Left lobe of liver (tissue), 2 donors: ENCODE results near the gene OSTM1. TPM values are rescaled to one million over a fixed set of nuclear protein-coding genes. Genes with fewer than 3 reads are reported as not detected.
"Not testable (repeated sequence)": the region's sequence is repeated elsewhere in the genome, so short reads cannot be mapped to it uniquely, and the experiment has no call there.

ENCODE experiments used
- ATAC-seq: fragments of 200-7000 bp; cut with Tn5 transposase; one replicate; pipeline ENCODE4 v1.9.1; 2020; ENCODE audit warnings: mild to moderate bottlenecking, moderate library complexity
- DNase-seq: peaks from one replicate; pipeline ENCODE4 v3.0.0-alpha.2; 2020; ENCODE audit warnings: low spot score
- total RNA-seq: library from RNA; stranded (reverse); gene quantifications from one replicate; pipeline ENCODE4 v1.2.1, GENCODE V29; 2021
- donor health status: DM: no; HTN: no; CAD: no; lungs with moderate emphysema.
- donor health status: DM: no; HTN: yes; CAD: no.

Gene OSTM1
- total RNA-seq, 1 donor from 2014 or later: 18.9 TPM

GRCh38 chr6:108027056-108027455, 47.5 kb downstream of the OSTM1 start:
- DNase-seq: no peak
- no peak for ATAC-seq

- no peak for ATAC-seq
- DNase-seq: no peak
Observed at GRCh38 chr6:108024427-108025073, 50.0 kb downstream of the OSTM1 start.

- DNase-seq (no peak), ATAC-seq (no peak)
Observed at GRCh38 chr6:108020472-108021116, 53.9 kb downstream of the OSTM1 start.

- not testable (repeated sequence) for ATAC-seq, DNase-seq
Observed at GRCh38 chr6:108016283-108016682, 58.3 kb downstream of the OSTM1 start.

GRCh38 chr6:108013787-108014439, 60.6 kb downstream of the OSTM1 start:
- DNase-seq (no peak), ATAC-seq (no peak)

- DNase-seq (no peak), ATAC-seq (no peak)
Observed at GRCh38 chr6:108009894-108010293, 64.6 kb downstream of the OSTM1 start.

- not testable (repeated sequence) for ATAC-seq, DNase-seq
Observed at GRCh38 chr6:108009258-108009657, 65.3 kb downstream of the OSTM1 start.

- ATAC-seq (no peak), DNase-seq (no peak)
Observed at GRCh38 chr6:108008363-108008762, 66.2 kb downstream of the OSTM1 start.

- DNase-seq: no peak
Observed at GRCh38 chr6:108005961-108006360, 68.6 kb downstream of the OSTM1 start.

GRCh38 chr6:108004861-108005260, 69.7 kb downstream of the OSTM1 start:
- DNase-seq (no peak), ATAC-seq (no peak)

More at GRCh38 chr6:108005961-108006360, 68.6 kb downstream of the OSTM1 start:
- ATAC-seq: no peak

GRCh38 chr6:108002365-108003221, 71.9 kb downstream of the OSTM1 start:
- ATAC-seq: peak; percentile 57
- DNase-seq: no peak

GRCh38 chr6:108001696-108002231, 72.8 kb downstream of the OSTM1 start:
- ATAC-seq: no peak
- DNase-seq: no peak

- not testable (repeated sequence) for ATAC-seq, DNase-seq
Observed at GRCh38 chr6:108000259-108000658, 74.3 kb downstream of the OSTM1 start.

GRCh38 chr6:107999341-107999740, 75.2 kb downstream of the OSTM1 start:
- ATAC-seq: no peak
- no peak for DNase-seq

- ATAC-seq: no peak
- no peak for DNase-seq
Observed at GRCh38 chr6:107991772-107992550, 82.6 kb downstream of the OSTM1 start.

Other genes starting within 250 kb of the OSTM1 start
- 77.3 TPM for gene SEC63, start 116.5 kb downstream of the OSTM1 start, total RNA-seq
- not detected for gene NR2E1, start 91.3 kb upstream of the OSTM1 start, total RNA-seq
- 62.3 TPM for gene SNX3, start 186.3 kb upstream of the OSTM1 start, total RNA-seq
- gene AFG1L, start 220.3 kb upstream of the OSTM1 start, total RNA-seq: 7.0 TPM